Measurements from ENCODE around the gene TCAF1.
"Not testable (repeated sequence)": the region's sequence is repeated elsewhere in the genome, so short reads cannot be mapped to it uniquely, and the experiment has no call there.

Gene TCAF1

GRCh38 chr7:143857994-143858393, 44.0 kb downstream of the TCAF1 start:
- not testable (repeated sequence) for DNase-seq (ENCODE audit: low spot score)

DNA sequence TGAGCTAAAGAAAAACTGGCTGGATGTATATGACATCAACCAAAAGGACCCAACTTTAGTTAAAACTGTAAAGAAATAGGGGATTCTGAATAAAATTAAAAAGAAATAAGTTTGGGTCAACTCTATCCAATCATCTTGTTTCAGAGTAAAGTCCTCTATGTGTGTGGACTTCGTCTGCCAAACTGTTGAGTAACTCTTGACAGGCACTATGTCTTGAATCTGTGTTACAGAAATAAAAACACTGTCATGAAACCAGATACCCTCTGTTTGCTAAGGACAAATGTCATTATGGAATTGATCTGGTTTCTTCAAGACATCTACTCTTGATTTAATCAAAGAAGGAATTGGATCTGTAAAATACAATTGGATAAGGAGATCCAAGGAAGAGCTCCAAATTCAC, 46.5 kb downstream of the TCAF1 start:
- DNase-seq (ENCODE audit: low spot score), result not testable (repeated sequence)

- no peak for DNase-seq (ENCODE audit: low spot score)
Observed at GRCh38 chr7:143850682-143851081, 51.3 kb downstream of the TCAF1 start.

DNA sequence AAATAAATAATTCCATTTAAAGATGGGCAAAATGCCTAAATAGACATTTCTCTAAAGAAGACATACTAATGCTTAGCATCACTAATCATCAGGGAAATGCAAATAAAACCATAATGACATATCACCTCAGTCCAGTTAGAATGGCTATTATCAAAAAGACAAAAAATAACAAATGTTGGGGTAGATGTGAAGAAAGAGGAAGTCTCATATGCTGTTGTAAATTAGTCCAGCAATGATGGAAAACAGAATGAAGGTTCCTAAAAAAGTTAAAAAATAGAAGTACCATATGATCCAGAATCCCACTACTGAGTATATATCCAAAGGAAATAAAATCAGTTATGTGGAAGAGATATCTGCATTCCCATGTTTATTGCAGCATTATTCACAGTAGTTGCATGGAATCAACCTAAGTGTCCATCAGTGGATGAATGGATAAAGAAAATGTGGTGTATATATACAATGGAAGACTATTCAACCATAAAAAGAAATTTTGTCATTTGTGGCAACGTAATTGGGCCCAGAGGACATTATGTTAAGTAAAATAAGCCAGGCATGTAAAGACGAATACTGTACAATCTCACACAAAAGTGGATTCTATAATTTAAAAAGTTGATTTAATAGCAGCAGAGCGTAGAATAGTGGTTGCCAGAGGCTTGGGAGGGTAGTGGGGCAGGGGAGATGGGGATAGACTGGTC, 52.0 kb downstream of the TCAF1 start:
- DNase-seq (ENCODE audit: low spot score), result no peak

DNA sequence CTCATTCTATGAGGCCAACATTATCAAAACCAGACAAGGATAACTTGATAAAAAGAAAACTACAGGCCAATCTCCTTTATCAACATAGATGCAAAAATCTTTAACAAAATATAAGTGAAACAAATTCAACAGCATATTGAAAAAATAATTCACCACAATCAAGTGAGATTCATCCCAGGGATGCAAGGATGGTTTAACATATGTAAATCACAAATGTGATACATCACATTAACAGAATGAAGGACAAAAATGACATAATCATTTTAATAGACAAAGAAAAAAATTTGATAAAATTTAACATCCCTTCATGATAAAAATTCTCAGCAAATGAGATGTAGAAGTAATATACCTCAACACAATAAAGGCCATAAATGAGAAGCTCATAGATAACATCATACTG, 53.8 kb downstream of the TCAF1 start:
- no peak for DNase-seq (ENCODE audit: low spot score)

GRCh38 chr7:143846692-143847091, 55.3 kb downstream of the TCAF1 start:
- no peak for DNase-seq (ENCODE audit: low spot score)

GRCh38 chr7:143841696-143842095, 60.3 kb downstream of the TCAF1 start:
- not testable (repeated sequence) for DNase-seq (ENCODE audit: low spot score)

DNA sequence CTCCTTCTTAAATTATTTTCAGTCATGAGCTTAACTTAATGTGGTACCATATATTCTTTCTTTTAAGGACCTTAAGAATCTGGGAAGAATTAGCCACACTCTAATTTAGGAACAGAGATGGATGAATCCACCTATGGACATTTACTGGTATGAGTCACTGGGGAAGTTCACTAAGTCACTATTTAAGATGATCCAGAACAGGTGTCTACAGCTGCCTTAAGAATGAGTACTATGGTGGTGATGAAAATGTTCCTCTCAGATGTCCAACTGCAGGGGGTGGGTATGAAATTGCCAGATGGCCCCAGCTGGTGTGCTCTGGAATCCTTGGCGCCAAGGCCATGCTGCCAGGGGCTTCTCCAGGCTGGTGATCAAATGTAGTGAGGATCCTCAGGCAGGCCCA, 61.9 kb downstream of the TCAF1 start:
- DNase-seq (ENCODE audit: low spot score), result not testable (repeated sequence)

DNA sequence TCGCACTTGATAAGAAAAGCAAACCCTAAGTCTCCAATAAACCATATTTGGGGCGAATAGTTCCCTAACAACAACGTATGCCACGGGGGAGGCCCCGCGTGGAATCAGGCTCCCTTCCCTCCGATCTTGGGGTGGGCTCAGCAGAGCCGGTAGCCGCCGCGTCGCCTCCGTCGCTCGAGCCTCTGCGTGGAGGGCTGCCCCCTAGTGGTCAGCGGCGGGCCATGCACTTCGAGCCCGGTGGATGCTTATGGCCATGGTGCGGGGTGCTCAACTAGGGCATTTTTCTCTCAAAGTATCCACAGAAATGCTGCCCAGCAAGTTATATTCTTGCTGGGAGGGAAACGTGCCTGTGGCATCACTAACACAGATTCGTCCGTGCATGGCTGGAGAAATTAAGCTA, 64.8 kb downstream of the TCAF1 start:
- not testable (repeated sequence) for DNase-seq (ENCODE audit: low spot score)

- DNase-seq (ENCODE audit: low spot score), result not testable (repeated sequence)
Observed at GRCh38 chr7:143836622-143837021, 65.4 kb downstream of the TCAF1 start.

DNA sequence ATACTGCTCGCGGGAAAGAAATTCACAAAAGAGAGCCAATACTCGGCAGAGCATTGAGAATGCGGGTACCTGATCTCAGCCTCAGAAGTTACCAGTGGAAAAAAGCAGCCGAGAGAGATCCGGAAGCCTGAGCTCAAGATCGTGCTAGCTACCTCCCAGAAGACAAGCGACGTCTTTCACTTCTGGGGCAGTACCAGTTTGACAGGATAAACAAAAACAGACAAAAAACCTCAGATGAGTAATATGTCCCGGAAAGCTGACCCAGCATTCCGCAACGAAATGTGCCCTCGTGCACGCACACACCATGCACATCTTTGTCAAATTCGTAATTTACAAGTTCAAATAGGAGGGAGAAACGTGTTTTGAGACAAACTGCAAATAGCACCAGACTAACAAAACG, 65.9 kb downstream of the TCAF1 start:
- DNase-seq (ENCODE audit: low spot score), result not testable (repeated sequence)

GRCh38 chr7:143826578-143826977, 75.4 kb downstream of the TCAF1 start:
- DNase-seq (ENCODE audit: low spot score), result not testable (repeated sequence)

DNA sequence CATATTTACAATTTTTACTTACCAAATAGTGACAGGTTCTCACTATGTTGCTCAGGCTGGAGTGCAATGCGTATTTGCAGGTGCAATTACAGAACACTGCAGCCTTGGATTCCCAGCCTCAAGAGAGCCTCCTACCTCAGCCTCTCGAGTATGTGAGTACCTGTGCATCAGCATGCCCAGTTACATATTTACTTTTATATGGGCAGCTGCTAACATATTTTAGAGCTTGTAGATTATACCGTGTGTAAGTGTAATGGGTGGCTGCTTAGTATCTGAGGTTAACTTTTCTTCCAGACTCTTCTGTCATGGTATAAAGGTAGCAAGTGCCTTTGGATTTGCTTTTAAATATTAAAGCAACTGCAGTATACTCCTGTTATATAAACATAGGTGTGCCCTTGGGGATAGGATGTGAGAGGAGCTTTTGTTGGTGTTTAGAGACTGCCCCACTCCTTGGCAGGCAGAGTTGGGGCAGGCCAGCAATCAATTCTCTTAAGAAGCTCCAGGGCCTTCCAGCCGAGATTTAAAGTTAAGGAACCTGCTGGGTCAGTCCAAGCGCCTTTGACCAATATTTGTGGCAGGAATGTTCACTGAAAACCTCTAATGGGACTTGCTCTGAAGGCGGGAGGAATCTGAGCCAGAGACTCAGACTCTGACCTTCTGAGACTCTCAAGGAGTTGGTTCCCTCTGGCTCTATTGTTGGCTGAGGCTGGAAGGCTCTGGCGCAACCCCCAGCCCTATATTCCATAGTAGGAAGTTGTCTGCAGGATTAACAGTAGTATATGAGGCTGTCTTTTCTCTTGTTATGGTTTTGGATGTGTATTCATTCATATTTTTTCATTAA, 77.5 kb downstream of the TCAF1 start:
- DNase-seq (ENCODE audit: low spot score), result not testable (repeated sequence)

DNA sequence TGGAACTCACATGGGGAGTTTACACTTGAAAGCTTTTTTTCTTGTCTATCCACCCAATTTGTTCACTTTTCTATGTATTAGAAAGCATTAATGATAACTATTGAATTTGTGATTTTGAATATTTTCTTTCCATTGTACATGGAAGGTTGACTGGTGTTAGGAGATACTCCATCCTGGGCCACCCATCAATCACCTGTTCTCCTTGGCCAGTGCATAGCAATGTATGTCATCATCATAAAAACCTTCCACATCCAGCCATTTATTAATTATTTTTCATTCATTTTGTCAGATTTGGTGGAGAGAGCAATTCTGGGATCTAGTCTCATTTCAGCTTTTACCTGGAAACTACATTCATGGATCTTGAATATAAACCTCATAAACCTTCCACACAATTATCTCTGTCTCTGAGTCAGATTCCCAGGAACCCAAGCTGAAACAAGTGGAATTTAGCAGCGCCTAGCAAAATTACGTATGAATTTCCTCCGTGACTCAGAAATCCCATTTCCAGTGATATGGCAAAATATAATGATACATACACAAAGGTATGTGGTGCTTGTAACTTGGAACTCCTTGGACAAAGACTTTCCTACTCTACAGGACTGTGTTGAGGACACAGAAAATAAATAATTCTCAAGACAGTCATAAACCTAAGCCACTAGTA, 78.2 kb downstream of the TCAF1 start:
- DNase-seq (ENCODE audit: low spot score), result not testable (repeated sequence)

DNA sequence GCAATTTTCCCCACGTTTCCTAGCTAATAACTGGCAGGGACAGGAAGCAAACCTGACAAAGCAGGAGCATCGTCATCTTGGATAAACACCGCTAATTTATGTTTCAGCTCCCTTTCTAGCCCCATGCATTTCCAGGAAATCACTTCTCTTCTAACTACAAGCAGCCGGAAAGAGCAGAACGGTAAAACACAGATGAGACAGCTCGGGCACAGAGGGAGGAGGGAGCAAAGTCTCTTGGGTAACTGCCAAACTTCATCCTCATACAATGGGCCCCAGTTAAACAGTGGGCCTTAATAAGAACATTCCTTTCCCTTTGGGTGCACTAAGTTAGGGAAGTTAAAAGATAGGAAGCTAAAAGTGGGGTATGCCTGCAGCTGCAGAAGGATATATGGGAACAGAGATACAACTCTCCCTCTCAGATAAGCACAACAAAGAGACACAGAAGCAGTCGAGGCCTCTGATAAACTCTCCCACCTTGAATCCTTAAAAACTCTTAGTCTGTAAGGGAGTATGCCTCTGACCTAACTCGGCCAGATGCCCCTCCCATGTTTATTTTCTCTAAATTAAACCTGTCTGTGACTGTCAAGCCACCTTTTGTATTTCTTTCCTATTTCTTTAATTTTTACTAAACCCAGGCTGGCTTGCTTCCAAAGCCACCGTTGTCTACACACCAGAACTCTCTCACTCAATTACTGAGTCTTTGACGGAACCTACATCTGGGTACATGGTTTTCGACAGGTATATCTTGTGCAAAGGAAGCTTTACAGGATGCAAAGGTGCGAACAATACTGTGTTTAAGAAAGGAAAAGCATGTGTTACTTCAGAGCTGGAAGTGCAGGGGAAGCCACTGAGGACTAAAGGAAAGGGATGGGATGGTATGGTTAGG, 80.3 kb downstream of the TCAF1 start:
- DNase-seq (ENCODE audit: low spot score), result not testable (repeated sequence)

DNA sequence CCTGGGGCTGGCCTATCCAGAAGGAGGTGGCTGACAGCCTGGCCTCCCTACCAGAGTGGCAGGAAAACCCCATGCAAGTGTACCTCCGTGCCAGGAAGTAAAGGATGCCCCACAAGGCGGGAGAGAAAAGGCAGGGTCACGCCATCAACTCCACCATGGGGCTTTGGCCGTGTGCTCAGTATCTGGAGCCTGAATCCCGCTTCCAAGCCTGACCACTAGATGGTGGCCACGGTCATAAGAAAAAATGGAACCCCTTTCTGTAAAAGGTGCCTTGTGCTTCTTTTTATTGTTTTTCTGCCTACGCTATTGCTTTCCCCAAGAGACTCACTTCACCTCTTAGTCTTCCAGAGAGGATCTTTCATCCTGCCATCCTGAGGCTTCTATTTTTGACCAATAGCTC, 84.1 kb downstream of the TCAF1 start:
- DNase-seq (ENCODE audit: low spot score), result not testable (repeated sequence)

DNA sequence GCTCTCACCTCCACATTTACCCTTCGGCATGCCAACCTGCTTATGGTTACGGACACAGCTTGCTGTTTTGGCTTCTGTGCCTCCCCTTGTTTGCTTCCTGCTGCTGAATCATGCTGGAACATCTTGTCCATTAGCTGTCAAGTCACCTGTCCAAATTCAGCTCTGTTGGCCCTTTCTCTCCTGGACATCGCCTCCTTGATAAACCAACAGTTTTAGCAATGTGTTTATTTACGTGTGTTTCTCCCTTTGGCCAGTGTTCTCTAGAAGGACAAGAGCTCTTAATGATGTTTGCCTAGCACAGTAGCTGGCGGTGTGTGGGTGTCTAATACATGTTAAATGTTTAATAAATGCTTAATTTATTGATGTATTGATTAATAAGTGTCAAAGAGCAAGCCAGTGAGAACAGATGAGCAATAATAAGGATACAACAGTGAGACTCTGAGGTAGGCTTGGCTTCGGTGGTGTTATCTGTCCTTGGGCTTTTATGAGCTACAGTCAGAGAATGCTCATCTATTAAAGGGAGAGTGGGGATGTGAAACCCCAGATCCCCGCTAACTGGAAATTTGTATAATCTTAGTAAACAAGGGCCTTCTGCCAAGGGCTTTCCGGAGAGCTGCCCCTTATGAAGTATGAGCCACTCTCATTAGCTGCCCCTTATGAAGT, 85.4 kb downstream of the TCAF1 start:
- not testable (repeated sequence) for DNase-seq (ENCODE audit: low spot score)

- not testable (repeated sequence) for DNase-seq (ENCODE audit: low spot score)
Observed at GRCh38 chr7:143810639-143811038, 91.3 kb downstream of the TCAF1 start.

DNA sequence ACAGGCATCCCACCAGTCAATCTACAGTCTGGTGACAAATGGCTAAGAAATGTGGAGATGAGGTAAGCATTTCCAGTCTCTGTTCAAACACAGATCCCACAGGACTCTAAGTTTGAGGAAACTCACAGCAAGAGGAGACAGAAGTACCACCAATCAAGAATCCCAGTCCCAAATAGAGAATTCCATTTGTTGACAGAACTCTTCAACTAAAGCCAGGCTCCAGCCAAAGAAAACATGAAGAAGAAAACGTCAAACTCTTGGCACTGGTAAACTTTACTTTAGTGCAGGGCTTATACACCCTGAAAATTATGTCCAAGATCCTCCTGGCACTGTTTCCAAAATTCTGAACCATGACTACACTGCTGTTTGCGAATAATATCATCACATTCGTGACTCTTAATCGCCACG, 95.3 kb downstream of the TCAF1 start:
- not testable (repeated sequence) for DNase-seq (ENCODE audit: low spot score)
